Endodermal cell (in vitro differentiated cells): ENCODE measurements around the gene ATXN7. TPM values are rescaled to one million over a fixed set of nuclear protein-coding genes. Genes with fewer than 3 reads are reported as not detected.

ENCODE experiments used
- DNase-seq: peaks from one replicate; pipeline ENCODE4 v3.0.0-alpha.2; 2017
- H3K27ac ChIP-seq: 2 replicates; pipeline ENCODE4 v1.5.1; 2013; ENCODE audit warnings: mild to moderate bottlenecking, low read depth, low read length, moderate library complexity
- H3K27me3 ChIP-seq: 2 replicates; pipeline ENCODE4 v1.6.1; 2013; ENCODE audit warnings: mild to moderate bottlenecking, low read length, moderate library complexity; ENCODE audit not compliant: insufficient read depth, control insufficient read depth, poor library complexity, severe bottlenecking
- H3K36me3 ChIP-seq: 2 replicates; pipeline ENCODE4 v1.7.0; 2013; ENCODE audit warnings: mild to moderate bottlenecking, low read length, moderate library complexity; ENCODE audit not compliant: control insufficient read depth, insufficient read depth
- H3K4me1 ChIP-seq: one replicate; pipeline ENCODE4 v1.7.0; 2013; ENCODE audit warnings: low read length; ENCODE audit not compliant: control insufficient read depth, insufficient read depth
- H3K4me3 ChIP-seq: 2 replicates; pipeline ENCODE4 v1.5.1; 2013; ENCODE audit warnings: mild to moderate bottlenecking, low read length, moderate library complexity
- H3K9ac ChIP-seq: 2 replicates; pipeline ENCODE4 v1.6.1; 2013; ENCODE audit warnings: mild to moderate bottlenecking, low read length, moderate library complexity; ENCODE audit not compliant: poor library complexity, severe bottlenecking; ENCODE audit errors: extremely low read depth
- H3K9me3 ChIP-seq: 2 replicates; pipeline ENCODE4 v1.6.1; 2013; ENCODE audit warnings: mild to moderate bottlenecking, low read length, moderate library complexity; ENCODE audit not compliant: control insufficient read depth
- H3K27ac Mint-ChIP-seq: 2 replicates; pipeline ENCODE4 v1.8.0; 2020; ENCODE audit warnings: mixed read lengths
- H3K27me3 Mint-ChIP-seq: 2 replicates; pipeline ENCODE4 v1.8.0; 2021; ENCODE audit warnings: mild to moderate bottlenecking, mixed read lengths; ENCODE audit not compliant: insufficient read depth
- H3K36me3 Mint-ChIP-seq: 2 replicates; pipeline ENCODE4 v1.8.0; 2020; ENCODE audit warnings: low read depth, mixed read lengths
- H3K4me1 Mint-ChIP-seq: 2 replicates; pipeline ENCODE4 v1.8.0; 2020; ENCODE audit warnings: mixed read lengths
- H3K4me3 Mint-ChIP-seq: 2 replicates; pipeline ENCODE4 v1.8.0; 2020; ENCODE audit warnings: mild to moderate bottlenecking, moderate library complexity, mixed read lengths
- H3K9me3 Mint-ChIP-seq: 2 replicates; pipeline ENCODE4 v1.8.0; 2020; ENCODE audit warnings: mild to moderate bottlenecking, mixed read lengths
- CTCF ChIP-seq: fragments of 200-600 bp; sonication (generic); conservative IDR thresholded peaks from 2 replicates; pipeline ENCODE4 v1.5.0; 2021; ENCODE audit warnings: antibody characterized with exemption, mild to moderate bottlenecking
- WGBS, 2 experiments: methylation state at CpG; one replicate each; pipeline versions ENCODE4 v1.1.5 to v1.1.7; 2013; ENCODE audit warnings: missing lambda C conversion rate in 2 of 2, mixed read lengths in 1 of 2; ENCODE audit not compliant: insufficient coverage in 1 of 2, insufficient read length in 1 of 2; 5-methylcytosine and 5-hydroxymethylcytosine counted together
- total RNA-seq, 2 donors: library from RNA; stranded (reverse); fragmentation: NEBNext Ultra II Directional in 1 of 2; extraction: Animal tissue kit (Norgen Biotek cat#: 25700) in 1 of 2; gene quantifications; 2 replicates in 1 of 2; 3 replicates in 1 of 2; pipeline ENCODE4 v1.2.1, GENCODE V29; 2021

Gene ATXN7
- total RNA-seq, 2 donors from 2014 or later = 28.1 to 28.8 TPM

- H3K4me3 ChIP-seq = no peak overlapping the region
- no peak for DNase-seq
- H3K4me1 ChIP-seq = no peaks in the 10 kb centered on the region
- Mint-ChIP-seq H3K4me3 (no peak overlapping the region), H3K36me3 (no peaks in the 10 kb centered on the region), H3K27ac (no peak overlapping the region), H3K9me3 (peaks cover 12% of the 10 kb centered on the region), H3K4me1 (peaks cover 3% of the 10 kb centered on the region), H3K27me3 (peaks cover 2% of the 10 kb centered on the region)
- no peak overlapping the region for H3K27ac ChIP-seq
- H3K9ac ChIP-seq = no peak overlapping the region
- peaks cover 26% of the 10 kb centered on the region for H3K9me3 ChIP-seq
- TF ChIP-seq CTCF = no peak
- H3K27me3 ChIP-seq = no peaks in the 10 kb centered on the region
- no peaks in the 10 kb centered on the region for H3K36me3 ChIP-seq
- 46 to 81% methylated on average over 4 of the region's 4 CpGs for WGBS, 2 experiments
Measured at GRCh38 chr3:64038253-64038767, 174.6 kb downstream of the ATXN7 start.

- no peaks in the 10 kb centered on the region for H3K36me3 Mint-ChIP-seq
- H3K4me1 Mint-ChIP-seq = peaks cover 3% of the 10 kb centered on the region
- WGBS, 2 experiments = 85 to 93% methylated on average over 2 to 4 of the region's 4 CpGs
- H3K27me3 ChIP-seq = no peaks in the 10 kb centered on the region
- H3K9me3 ChIP-seq = peaks cover 16% of the 10 kb centered on the region
- H3K36me3 ChIP-seq = no peaks in the 10 kb centered on the region
- no peak for TF ChIP-seq CTCF
- peaks cover 3% of the 10 kb centered on the region for H3K9me3 Mint-ChIP-seq
- H3K4me1 ChIP-seq = no peaks in the 10 kb centered on the region
- no peak overlapping the region for H3K4me3 ChIP-seq
- DNase-seq = no peak
- no peak overlapping the region for H3K9ac ChIP-seq
- H3K27ac Mint-ChIP-seq = no peak overlapping the region
- no peak overlapping the region for H3K4me3 Mint-ChIP-seq
- H3K27ac ChIP-seq = no peak overlapping the region
- H3K27me3 Mint-ChIP-seq = peaks cover 2% of the 10 kb centered on the region
Measured at GRCh38 chr3:64039332-64039731, 175.7 kb downstream of the ATXN7 start.

DNA sequence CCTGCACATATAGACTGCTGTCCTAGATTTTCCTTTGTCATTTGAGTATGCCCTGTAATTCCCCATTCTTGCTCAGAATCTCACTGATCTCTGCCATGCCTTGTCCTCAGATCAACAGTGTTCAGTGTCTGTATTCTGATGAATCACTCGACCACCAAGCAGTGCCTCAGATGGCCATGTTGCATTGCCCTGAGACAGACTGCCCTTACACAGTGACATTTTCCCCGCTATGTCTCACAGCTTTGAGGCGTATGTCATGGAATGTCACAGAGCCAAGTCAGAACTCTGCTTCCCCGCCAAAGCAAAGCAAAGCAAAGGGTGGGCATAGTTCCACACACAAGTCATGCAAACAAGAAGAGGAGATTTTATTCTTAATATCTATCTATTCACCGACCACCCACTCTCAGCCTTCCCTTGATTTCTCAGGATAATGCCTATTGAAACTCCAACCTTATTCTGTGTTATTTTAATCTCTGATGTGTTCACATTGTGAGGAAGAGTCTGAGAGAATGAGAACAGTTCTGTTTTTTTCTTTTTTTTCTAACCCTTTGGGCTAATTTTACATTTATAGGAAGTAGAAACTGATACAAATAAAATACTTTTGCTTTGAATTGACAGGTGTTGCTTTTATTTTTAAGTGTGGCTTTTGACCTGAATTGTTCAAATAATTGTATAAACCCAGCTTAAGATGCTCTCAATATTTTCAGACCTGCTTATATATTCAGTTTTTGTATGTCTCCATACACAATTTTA is 176.5 kb downstream of the ATXN7 start:
- Histone ChIP-seq H3K4me1 (no peaks in the 10 kb centered on the region), H3K9ac (no peak overlapping the region), H3K9me3 (peaks cover 9% of the 10 kb centered on the region), H3K27ac (no peak overlapping the region), H3K27me3 (no peaks in the 10 kb centered on the region), H3K36me3 (no peaks in the 10 kb centered on the region), H3K4me3 (no peak overlapping the region)
- 80 to 92% methylated on average over 2 to 5 of the region's 5 CpGs for WGBS, 2 experiments
- Mint-ChIP-seq H3K27ac (no peak overlapping the region), H3K9me3 (peaks cover 2% of the 10 kb centered on the region), H3K27me3 (peaks cover 2% of the 10 kb centered on the region), H3K36me3 (peaks cover under 1% of the 10 kb centered on the region), H3K4me3 (no peak overlapping the region), H3K4me1 (peaks cover 3% of the 10 kb centered on the region)
- DNase-seq = no peak
- no peak for TF ChIP-seq CTCF
